ENCODE measurements around the gene CLMN. TPM values are rescaled to one million over a fixed set of nuclear protein-coding genes. Genes with fewer than 3 reads are reported as not detected.

CLMN gene
- total RNA-seq, 1 donor from 2014 or later, result 7.7 TPM

DNA sequence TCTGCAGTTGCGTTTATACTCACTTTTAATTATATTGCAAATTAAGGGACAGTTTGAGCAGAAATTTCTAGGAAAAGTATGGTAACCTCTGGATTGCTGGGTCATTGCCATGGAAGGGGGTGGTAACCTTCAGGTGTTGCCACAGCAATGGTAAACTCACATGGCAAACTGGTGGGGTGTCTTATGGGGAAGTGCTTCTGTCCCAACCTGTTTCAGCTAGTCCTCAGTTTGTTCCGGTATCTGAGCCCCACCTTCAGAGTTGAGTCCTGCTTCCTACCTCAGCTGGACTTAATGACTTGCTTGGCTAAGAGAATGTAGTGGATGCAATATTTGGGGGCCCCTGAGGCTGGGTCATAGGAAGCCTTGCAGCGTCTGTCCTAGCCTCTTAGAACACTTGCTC, 7.3 kb upstream of the CLMN start:
- DNase-seq (ENCODE audit: low read depth, low spot score), result no peak
- Mint-ChIP-seq H3K27me3 (ENCODE audit: low read depth) (no peaks in the 10 kb centered on the region), H3K9me3 (peaks cover 3% of the 10 kb centered on the region), H3K4me1 (peaks cover 4% of the 10 kb centered on the region), H3K27ac (ENCODE audit: unreplicated experiment) (no peak overlapping the region), H3K4me3 (no peak overlapping the region), H3K36me3 (ENCODE audit: low read depth) (no peaks in the 10 kb centered on the region)
- TF ChIP-seq, protein P1, sequence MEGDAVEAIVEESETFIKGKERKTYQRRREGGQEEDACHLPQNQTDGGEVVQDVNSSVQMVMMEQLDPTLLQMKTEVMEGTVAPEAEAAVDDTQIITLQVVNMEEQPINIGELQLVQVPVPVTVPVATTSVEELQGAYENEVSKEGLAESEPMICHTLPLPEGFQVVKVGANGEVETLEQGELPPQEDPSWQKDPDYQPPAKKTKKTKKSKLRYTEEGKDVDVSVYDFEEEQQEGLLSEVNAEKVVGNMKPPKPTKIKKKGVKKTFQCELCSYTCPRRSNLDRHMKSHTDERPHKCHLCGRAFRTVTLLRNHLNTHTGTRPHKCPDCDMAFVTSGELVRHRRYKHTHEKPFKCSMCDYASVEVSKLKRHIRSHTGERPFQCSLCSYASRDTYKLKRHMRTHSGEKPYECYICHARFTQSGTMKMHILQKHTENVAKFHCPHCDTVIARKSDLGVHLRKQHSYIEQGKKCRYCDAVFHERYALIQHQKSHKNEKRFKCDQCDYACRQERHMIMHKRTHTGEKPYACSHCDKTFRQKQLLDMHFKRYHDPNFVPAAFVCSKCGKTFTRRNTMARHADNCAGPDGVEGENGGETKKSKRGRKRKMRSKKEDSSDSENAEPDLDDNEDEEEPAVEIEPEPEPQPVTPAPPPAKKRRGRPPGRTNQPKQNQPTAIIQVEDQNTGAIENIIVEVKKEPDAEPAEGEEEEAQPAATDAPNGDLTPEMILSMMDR (conservative IDR thresholded peaks at IDR 0.05), result no peak

DNA sequence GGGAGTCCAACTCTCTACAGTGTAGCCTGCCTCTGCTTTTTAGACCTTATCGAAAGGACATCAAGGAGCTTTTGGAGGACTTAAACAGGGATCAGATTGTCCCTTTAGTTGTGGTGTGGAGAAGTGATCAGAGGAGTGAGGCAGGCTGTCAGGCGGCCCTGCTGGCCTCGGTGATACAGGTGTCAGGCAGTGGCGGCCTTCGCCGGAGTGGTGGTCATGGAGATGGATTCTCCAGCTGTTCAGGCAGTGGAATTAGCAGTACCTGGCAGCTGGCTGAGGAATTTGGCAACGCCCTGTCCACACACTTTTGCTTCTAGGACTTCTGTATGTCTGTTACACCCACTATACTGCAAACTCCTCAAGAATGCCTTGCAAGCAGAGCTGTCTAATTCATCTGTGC, 4.2 kb upstream of the CLMN start:
- H3K27me3 Mint-ChIP-seq (ENCODE audit: low read depth), result no peaks in the 10 kb centered on the region
- peaks cover 3% of the 10 kb centered on the region for H3K9me3 Mint-ChIP-seq
- peaks cover 17% of the 10 kb centered on the region for H3K4me1 Mint-ChIP-seq
- TF ChIP-seq, protein P1 (conservative IDR thresholded peaks at IDR 0.05), result no peak
- H3K4me3 Mint-ChIP-seq, result no peak overlapping the region
- H3K27ac Mint-ChIP-seq (ENCODE audit: unreplicated experiment), result no peak overlapping the region
- H3K36me3 Mint-ChIP-seq (ENCODE audit: low read depth), result no peaks in the 10 kb centered on the region
- DNase-seq (ENCODE audit: low read depth, low spot score), result no peak

DNA sequence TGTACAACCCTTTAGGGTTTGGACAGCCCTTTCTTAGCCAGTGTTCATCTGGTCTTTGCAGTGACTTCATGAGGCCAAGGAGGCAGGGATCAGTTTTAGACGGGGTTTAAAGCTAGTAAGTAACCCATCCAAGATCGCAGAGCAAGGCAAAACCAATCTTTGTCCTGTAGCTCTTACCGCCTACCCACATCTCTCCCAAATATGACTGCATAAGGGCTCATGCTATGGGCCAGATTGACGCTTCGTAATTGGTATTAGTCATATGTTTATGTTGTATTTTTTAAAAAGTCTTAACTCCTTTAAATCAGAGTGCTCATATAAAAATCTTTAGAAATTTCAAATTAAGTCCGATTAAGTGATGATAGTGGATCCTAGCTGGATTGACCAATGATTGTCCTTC, 3.7 kb upstream of the CLMN start:
- Mint-ChIP-seq H3K36me3 (ENCODE audit: low read depth) (no peaks in the 10 kb centered on the region), H3K9me3 (peaks cover 3% of the 10 kb centered on the region), H3K27ac (ENCODE audit: unreplicated experiment) (no peak overlapping the region), H3K4me3 (no peak overlapping the region), H3K27me3 (ENCODE audit: low read depth) (peaks cover 2% of the 10 kb centered on the region), H3K4me1 (peaks cover 19% of the 10 kb centered on the region)
- TF ChIP-seq, protein P1 (conservative IDR thresholded peaks at IDR 0.05), result no peak
- no peak for DNase-seq (ENCODE audit: low read depth, low spot score)

DNA sequence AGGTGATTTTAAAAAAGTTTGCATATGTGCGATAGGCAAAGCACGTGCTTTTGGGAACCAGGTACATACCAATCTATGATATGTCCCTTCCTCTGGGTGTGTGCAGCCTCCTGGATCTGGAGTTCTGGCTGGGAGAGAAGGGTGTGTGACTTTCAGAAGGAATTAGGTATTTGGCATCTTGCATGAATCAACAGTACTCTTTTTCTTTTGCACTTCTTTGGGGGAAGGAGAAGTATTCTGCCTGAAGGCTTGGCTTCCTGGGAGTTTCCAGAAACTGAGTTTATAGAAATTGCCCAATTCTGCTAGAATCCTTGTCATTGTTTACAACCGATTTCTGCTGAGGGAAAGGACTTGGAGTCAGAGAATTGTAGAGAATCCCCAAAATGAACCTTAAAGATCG, 2.9 kb upstream of the CLMN start:
- Mint-ChIP-seq H3K4me1 (peaks cover 24% of the 10 kb centered on the region), H3K36me3 (ENCODE audit: low read depth) (no peaks in the 10 kb centered on the region), H3K4me3 (peak overlapping the region; percentile 44), H3K9me3 (peaks cover under 1% of the 10 kb centered on the region), H3K27ac (ENCODE audit: unreplicated experiment) (no peak overlapping the region), H3K27me3 (ENCODE audit: low read depth) (peaks cover 9% of the 10 kb centered on the region)
- TF ChIP-seq, protein P1 (conservative IDR thresholded peaks at IDR 0.05), result no peak
- DNase-seq (ENCODE audit: low read depth, low spot score), result no peak

DNA sequence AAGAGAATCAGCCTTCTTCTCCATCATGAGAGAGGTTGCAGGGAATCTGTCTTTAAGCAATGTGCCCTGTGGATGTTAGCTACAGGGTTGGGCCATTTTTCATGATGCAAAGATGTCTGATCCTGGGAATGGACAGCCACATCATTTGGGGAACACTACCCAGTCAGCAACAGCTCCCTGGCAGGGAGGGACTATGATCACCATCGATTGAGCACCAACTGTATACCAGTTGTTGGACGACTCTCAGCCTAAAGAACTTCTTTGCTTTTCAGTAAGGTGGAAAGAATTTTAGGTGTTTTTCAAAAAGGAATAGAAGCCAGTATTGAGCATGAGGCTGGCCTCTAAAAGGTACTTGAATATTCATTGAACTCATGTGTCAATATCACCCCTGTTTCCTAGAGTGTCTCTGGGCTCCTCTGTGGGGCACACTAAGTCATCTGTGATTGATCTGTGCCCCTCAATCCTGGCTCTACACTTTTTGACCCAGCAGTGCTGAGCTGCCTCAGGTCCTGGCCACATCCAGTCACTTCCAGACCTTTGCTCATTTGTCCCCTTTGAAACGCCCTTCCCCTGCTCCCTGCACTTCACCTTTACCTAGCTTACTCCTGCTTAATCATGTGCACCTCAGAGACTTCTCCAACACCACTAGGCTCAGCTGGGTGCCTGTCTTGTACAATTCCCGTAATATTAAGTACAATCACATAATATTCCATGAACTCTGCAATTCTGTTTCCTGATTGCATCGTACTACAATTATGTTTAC, 2.2 kb upstream of the CLMN start:
- Mint-ChIP-seq H3K36me3 (ENCODE audit: low read depth) (no peaks in the 10 kb centered on the region), H3K4me3 (peak overlapping the region; percentile 31), H3K9me3 (no peaks in the 10 kb centered on the region), H3K27me3 (ENCODE audit: low read depth) (peaks cover 11% of the 10 kb centered on the region), H3K4me1 (peaks cover 30% of the 10 kb centered on the region), H3K27ac (ENCODE audit: unreplicated experiment) (no peak overlapping the region)
- TF ChIP-seq, protein P1 (conservative IDR thresholded peaks at IDR 0.05), result no peak
- no peak for DNase-seq (ENCODE audit: low read depth, low spot score)
